Skin epidermis (tissue), 12 donors: ENCODE measurements around the gene SEC14L2.

ENCODE experiments used
- H3K27ac ChIP-seq, 21 experiments: fragments of 200-600 bp; sonication (generic) in 11 of 21; one replicate each; pipeline ENCODE4 v1.5.0; 2020; ENCODE audit warnings: mild to moderate bottlenecking in 3 of 21, inconsistent platforms in 2 of 21, moderate library complexity in 2 of 21
- H3K4me3 ChIP-seq, 7 experiments: fragments of 200-600 bp; sonication (generic) in 2 of 7; one replicate each; pipeline ENCODE4 v1.5.0; 2020; ENCODE audit warnings: inconsistent platforms in 2 of 7, mild to moderate bottlenecking in 2 of 7, moderate library complexity in 1 of 7

Gene SEC14L2

GRCh38 chr22:30396871-30397655 is at the start of gene SEC14L2:
SEC14L2 (plus strand) TSS chr22:30397018; CDS start chr22:30397117, 99 bp downstream.
- Histone ChIP-seq H3K4me3 (peak within 1 kb of the TSS; percentile 48 to 79 (median 68)), H3K27ac (peak within 1 kb of the TSS in 20 of 21 experiments; percentile 20 to 89 (median 80))

GRCh38 chr22:30347255-30347892 is 49.4 kb upstream of the SEC14L2 start:
- H3K27ac ChIP-seq, result peak overlapping the region in 5 of 21 experiments; percentile 5 to 76 (median 44)
- no peak overlapping the region for H3K4me3 ChIP-seq

- Histone ChIP-seq H3K4me3 (no peak overlapping the region), H3K27ac (peak overlapping the region in 13 of 21 experiments; percentile 0 to 76 (median 38))
These were observed 48.4 kb upstream of the SEC14L2 start for GRCh38 chr22:30348404-30348803.

GRCh38 chr22:30348809-30349208 is 48.0 kb upstream of the SEC14L2 start:
- Histone ChIP-seq H3K4me3 (no peak overlapping the region), H3K27ac (peak overlapping the region in 11 of 21 experiments; percentile 0 to 76 (median 38))

- Histone ChIP-seq H3K27ac (no peak overlapping the region), H3K4me3 (no peak overlapping the region)
These were observed 45.6 kb upstream of the SEC14L2 start for GRCh38 chr22:30351226-30351625.

- peak overlapping the region in 3 of 21 experiments; percentile 4 to 96 (median 95) for H3K27ac ChIP-seq
- H3K4me3 ChIP-seq, result no peak overlapping the region
These were observed 42.2 kb upstream of the SEC14L2 start for GRCh38 chr22:30354644-30355043.

- Histone ChIP-seq H3K27ac (peak within 1 kb of the TSS; percentile 90 to 100 (median 96)), H3K4me3 (peak within 1 kb of the TSS; percentile 65 to 94 (median 81))
These were observed 40.2 kb upstream of the SEC14L2 start, which contains the start of the genes CCDC157 and SF3A1 for GRCh38 chr22:30356449-30357235. CCDC157 (plus strand) TSS chr22:30357007; CDS start chr22:30366001, 8,994 bp downstream. SF3A1 (minus strand) TSS chr22:30356894; CDS start chr22:30356792, 102 bp downstream.

- Histone ChIP-seq H3K27ac (peak overlapping the region in 16 of 21 experiments; percentile 90 to 100 (median 96)), H3K4me3 (peak overlapping the region; percentile 65 to 94 (median 81))
These were observed 39.6 kb upstream of the SEC14L2 start for GRCh38 chr22:30357236-30357570.

- Histone ChIP-seq H3K27ac (peak overlapping the region in 3 of 21 experiments; percentile 95 to 99 (median 96)), H3K4me3 (peak overlapping the region in 4 of 7 experiments; percentile 67 to 94 (median 86))
These were observed 39.1 kb upstream of the SEC14L2 start for GRCh38 chr22:30357650-30358215.

GRCh38 chr22:30358541-30358940 is 38.3 kb upstream of the SEC14L2 start:
- Histone ChIP-seq H3K4me3 (no peak overlapping the region), H3K27ac (no peak overlapping the region)

GRCh38 chr22:30361916-30362650 is 34.7 kb upstream of the SEC14L2 start:
- no peak overlapping the region for H3K27ac ChIP-seq
- H3K4me3 ChIP-seq, result no peak overlapping the region

- no peak overlapping the region for H3K27ac ChIP-seq
- no peak overlapping the region for H3K4me3 ChIP-seq
These were observed 34.1 kb upstream of the SEC14L2 start for GRCh38 chr22:30362651-30363281.

GRCh38 chr22:30365891-30366290 is 30.9 kb upstream of the SEC14L2 start:
- Histone ChIP-seq H3K4me3 (no peak overlapping the region), H3K27ac (no peak overlapping the region)

GRCh38 chr22:30368420-30368819 is 28.4 kb upstream of the SEC14L2 start:
- H3K4me3 ChIP-seq, result no peak overlapping the region
- H3K27ac ChIP-seq, result no peak overlapping the region

- Histone ChIP-seq H3K4me3 (no peak overlapping the region), H3K27ac (no peak overlapping the region)
These were observed 26.1 kb upstream of the SEC14L2 start for GRCh38 chr22:30370641-30371230.

GRCh38 chr22:30371321-30371720 is 25.5 kb upstream of the SEC14L2 start:
- H3K4me3 ChIP-seq, result no peak overlapping the region
- no peak overlapping the region for H3K27ac ChIP-seq

- Histone ChIP-seq H3K27ac (no peak overlapping the region), H3K4me3 (no peak overlapping the region)
These were observed 24.8 kb upstream of the SEC14L2 start for GRCh38 chr22:30371981-30372380.

GRCh38 chr22:30372915-30373314 is 23.9 kb upstream of the SEC14L2 start:
- Histone ChIP-seq H3K27ac (peak overlapping the region in 1 of 21 experiments; percentile 39), H3K4me3 (no peak overlapping the region)
